NT2/D1 (cell line): ENCODE measurements around the gene ZFHX2.

Experiments used
- DNase-seq: peaks from one replicate; pipeline ENCODE4 v3.0.0-alpha.2; 2011; ENCODE audit warnings: low read depth, low spot score
- H3K27me3 ChIP-seq: 2 replicates; pipeline ENCODE4 v1.6.0; 2011; ENCODE audit warnings: mild to moderate bottlenecking; ENCODE audit not compliant: insufficient read length, insufficient read depth
- H3K36me3 ChIP-seq: 2 replicates; pipeline ENCODE4 v1.6.1; 2011; ENCODE audit warnings: mild to moderate bottlenecking, low read length, mixed read lengths; ENCODE audit not compliant: insufficient read depth, insufficient read length
- H3K4me1 ChIP-seq: 2 replicates; pipeline ENCODE4 v1.5.1; 2011; ENCODE audit not compliant: insufficient read depth, insufficient read length
- H3K4me3 ChIP-seq: 2 replicates; pipeline ENCODE4 v1.5.1; 2011; ENCODE audit warnings: low read depth; ENCODE audit not compliant: insufficient read length
- H3K9ac ChIP-seq: 2 replicates; pipeline ENCODE4 v1.6.0; 2011; ENCODE audit warnings: low read depth; ENCODE audit not compliant: insufficient read length
- H3K9me3 ChIP-seq: 2 replicates; pipeline ENCODE4 v1.5.1; 2011; ENCODE audit warnings: mild to moderate bottlenecking, low read length; ENCODE audit not compliant: insufficient read depth
- SUZ12 ChIP-seq: IDR thresholded peaks from 2 replicates; pipeline ENCODE4 v1.6.1; 2011; ENCODE audit not compliant: insufficient read length, insufficient read depth; ENCODE audit errors: extremely low read depth
- YY1 ChIP-seq: IDR thresholded peaks from 2 replicates; pipeline ENCODE4 v1.6.1; 2011; ENCODE audit not compliant: insufficient read length, insufficient read depth
- ZNF274 ChIP-seq: IDR thresholded peaks from 2 replicates; pipeline ENCODE4 v1.6.1; 2011; ENCODE audit warnings: mild to moderate bottlenecking, low read depth, low read length

ZFHX2 gene

GRCh38 chr14:23478109-23478759 is 73.3 kb downstream of the ZFHX2 start:
- no peak for TF ChIP-seq YY1
- no peak for TF ChIP-seq SUZ12
- no peaks in the 10 kb centered on the region for H3K27me3 ChIP-seq
- DNase-seq = no peak
- no peak overlapping the region for H3K9ac ChIP-seq
- peaks cover 57% of the 10 kb centered on the region for H3K36me3 ChIP-seq
- peaks cover 2% of the 10 kb centered on the region for H3K4me1 ChIP-seq
- no peak overlapping the region for H3K4me3 ChIP-seq
- H3K9me3 ChIP-seq = no peaks in the 10 kb centered on the region

- H3K36me3 ChIP-seq = peaks cover 43% of the 10 kb centered on the region
- H3K4me1 ChIP-seq = no peaks in the 10 kb centered on the region
- no peaks in the 10 kb centered on the region for H3K27me3 ChIP-seq
- DNase-seq = no peak
- H3K4me3 ChIP-seq = no peak overlapping the region
- H3K9me3 ChIP-seq = no peaks in the 10 kb centered on the region
- TF ChIP-seq SUZ12 (no peak), YY1 (no peak), ZNF274 (no peak)
- H3K9ac ChIP-seq = no peak overlapping the region
Observed at GRCh38 chr14:23470947-23471346, 80.6 kb downstream of the ZFHX2 start.
